PC-3 (cell line): ENCODE measurements around the gene NDUFA3. TPM values are rescaled to one million over a fixed set of nuclear protein-coding genes. Genes with fewer than 3 reads are reported as not detected.
"Not testable (repeated sequence)": the region's sequence is repeated elsewhere in the genome, so short reads cannot be mapped to it uniquely, and the experiment has no call there.

Experiments used
- ATAC-seq: fragments of 200-7000 bp; cut with Tn5 transposase; 2 replicates; pipeline ENCODE4 v1.9.1; 2020; ENCODE audit warnings: mild to moderate bottlenecking, moderate library complexity
- BruUV-seq: library from RNA; stranded (reverse); fragments of 400-500 nt; replicated peaks from 2 replicates; lab custom pipeline; 2021; lab: Mats Ljungman, UMichigan
- CTCF ChIA-PET: fragments of 300-600 bp; sonication (Branson Sonifier 250); formaldehyde crosslinking; loops from one replicate; lab custom pipeline; 2022; ENCODE audit warnings: antibody characterized with exemption; lab: Charles Lee
- POLR2A ChIA-PET: fragments of 300-600 bp; sonication (Branson Sonifier 250); formaldehyde crosslinking; loops from one replicate; lab custom pipeline; 2022; ENCODE audit warnings: antibody characterized with exemption; ENCODE audit not compliant: unreplicated experiment; lab: Charles Lee
- DNase-seq: peaks from one replicate; pipeline ENCODE4 v3.0.0-alpha.2; 2015
- H2AFZ ChIP-seq: fragments of 300-600 bp; sonication (generic); 2 replicates; pipeline ENCODE4 v1.6.0; 2016; ENCODE audit warnings: antibody characterized with exemption, low read length
- H3F3A ChIP-seq: fragments of 300-600 bp; sonication (generic); one replicate; pipeline ENCODE4 v1.6.0; 2017; ENCODE audit warnings: antibody characterized with exemption, low read length, control low read depth, mild to moderate bottlenecking; ENCODE audit not compliant: unreplicated experiment
- H3K27ac ChIP-seq: fragments of 300-600 bp; sonication (generic); 2 replicates; pipeline ENCODE4 v1.5.1; 2016; ENCODE audit warnings: mild to moderate bottlenecking, low read length
- H3K27me3 ChIP-seq: fragments of 300-600 bp; sonication (generic); 2 replicates; pipeline ENCODE4 v1.6.1; 2016; ENCODE audit warnings: low read length, mixed read lengths
- H3K36me3 ChIP-seq: fragments of 300-600 bp; sonication (generic); 2 replicates; pipeline ENCODE4 v1.6.1; 2016; ENCODE audit warnings: low read depth, mixed run types, low read length, mixed read lengths
- H3K4me1 ChIP-seq: fragments of 300-600 bp; sonication (generic); 2 replicates; pipeline ENCODE4 v1.5.1; 2016; ENCODE audit warnings: low read length; ENCODE audit not compliant: insufficient read depth
- H3K4me2 ChIP-seq: fragments of 300-600 bp; sonication (generic); 2 replicates; pipeline ENCODE4 v1.6.0; 2016; ENCODE audit warnings: low read length
- H3K4me3 ChIP-seq: fragments of 300-600 bp; sonication (generic); 2 replicates; pipeline ENCODE4 v1.5.1; 2016; ENCODE audit warnings: mild to moderate bottlenecking, low read length, mixed read lengths
- H3K79me2 ChIP-seq: fragments of 300-600 bp; sonication (generic); 2 replicates; pipeline ENCODE4 v1.6.1; 2017; ENCODE audit warnings: low read length, mixed read lengths
- H3K9ac ChIP-seq: fragments of 300-600 bp; sonication (generic); 2 replicates; pipeline ENCODE4 v1.6.0; 2016; ENCODE audit warnings: mild to moderate bottlenecking, low read length
- H3K9me2 ChIP-seq: fragments of 300-600 bp; sonication (generic); replicated peaks from 2 replicates; pipeline ENCODE4 v1.6.1; 2016; ENCODE audit warnings: mixed run types, low read length, mixed read lengths
- H3K9me3 ChIP-seq: fragments of 300-600 bp; sonication (generic); 2 replicates; pipeline ENCODE4 v1.6.1; 2016; ENCODE audit warnings: low read length, mixed read lengths
- H4K20me1 ChIP-seq: fragments of 300-600 bp; sonication (generic); 2 replicates; pipeline ENCODE4 v1.6.1; 2016; ENCODE audit warnings: low read length, mixed read lengths
- EZH2 ChIP-seq: fragments of 300-600 bp; sonication (generic); IDR thresholded peaks from one replicate; pipeline ENCODE4 v1.6.1; 2017; ENCODE audit warnings: antibody characterized with exemption, mild to moderate bottlenecking, low read length; ENCODE audit not compliant: unreplicated experiment
- EZH2phosphoT487 ChIP-seq: fragments of 300-600 bp; sonication (generic); IDR thresholded peaks from 2 replicates; pipeline ENCODE4 v1.6.1; 2018; ENCODE audit warnings: mild to moderate bottlenecking, antibody characterized with exemption, low read length, borderline replicate concordance
- intact Hi-C: fragments of 100-400 bp; cut with micrococcal nuclease; formaldehyde crosslinking; loops from 2 replicates; pipeline ENCODE4 v1.9.0; 2023
- total RNA-seq: library from RNA; depleted of rRNA; stranded (reverse); fragments of >200 nt; gene quantifications from 2 replicates; pipeline ENCODE4 v1.2.3, GENCODE V29; 2014
- TF ChIP-seq, protein P1 (sequence below): fragments of 300-600 bp; sonication (generic); conservative IDR thresholded peaks from 2 replicates; pipeline ENCODE4 v1.5.1; 2017; ENCODE audit warnings: antibody characterized with exemption, low read depth, mild to moderate bottlenecking, low read length

NDUFA3 gene
- total RNA-seq, 1 experiment from 2014 or later, result 138 TPM

DNA sequence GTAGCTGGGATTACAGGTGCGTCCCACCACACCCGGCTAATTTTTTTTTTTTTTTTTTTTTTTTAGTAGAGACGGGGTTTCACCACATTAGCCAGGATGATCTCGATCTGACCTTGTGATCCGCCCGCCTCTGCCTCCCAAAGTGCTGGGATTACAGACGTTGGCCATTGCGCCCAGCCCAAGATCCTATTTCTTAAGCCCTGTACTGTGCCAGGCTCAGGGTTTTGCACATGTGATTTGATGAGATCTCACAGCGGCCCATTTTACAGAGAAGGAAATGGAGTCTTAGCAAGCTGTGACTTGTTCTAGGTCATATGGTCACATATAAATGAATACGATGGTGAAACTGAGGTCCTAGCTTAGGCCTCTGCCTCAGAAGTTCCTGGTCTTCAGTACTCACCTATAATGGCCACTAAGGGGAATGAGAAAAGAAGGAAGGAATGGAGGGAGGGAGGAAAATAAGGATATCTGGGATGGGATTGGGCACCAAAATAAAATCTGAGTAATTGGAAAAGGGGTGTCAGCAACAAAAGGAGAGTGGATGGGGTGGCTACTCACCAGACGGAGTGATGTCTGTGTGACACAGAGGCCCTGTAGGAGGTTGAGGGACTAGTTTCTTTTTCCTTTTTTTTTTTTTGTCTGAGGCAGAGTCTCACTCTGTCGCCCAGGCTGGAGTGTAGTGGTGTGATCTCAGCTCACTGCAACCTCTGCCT is 3.3 kb upstream of the NDUFA3 start:
- H3K4me1 ChIP-seq, result peaks cover 12% of the 10 kb centered on the region
- no peaks in the 10 kb centered on the region for H3K27me3 ChIP-seq
- BruUV-seq, result no TSS peak
- DNase-seq (no peak), ATAC-seq (no peak)
- H3K9ac ChIP-seq, result no peak overlapping the region
- TF ChIP-seq EZH2phosphoT487 (no peak), EZH2 (no peak)
- TF ChIP-seq, protein P1, sequence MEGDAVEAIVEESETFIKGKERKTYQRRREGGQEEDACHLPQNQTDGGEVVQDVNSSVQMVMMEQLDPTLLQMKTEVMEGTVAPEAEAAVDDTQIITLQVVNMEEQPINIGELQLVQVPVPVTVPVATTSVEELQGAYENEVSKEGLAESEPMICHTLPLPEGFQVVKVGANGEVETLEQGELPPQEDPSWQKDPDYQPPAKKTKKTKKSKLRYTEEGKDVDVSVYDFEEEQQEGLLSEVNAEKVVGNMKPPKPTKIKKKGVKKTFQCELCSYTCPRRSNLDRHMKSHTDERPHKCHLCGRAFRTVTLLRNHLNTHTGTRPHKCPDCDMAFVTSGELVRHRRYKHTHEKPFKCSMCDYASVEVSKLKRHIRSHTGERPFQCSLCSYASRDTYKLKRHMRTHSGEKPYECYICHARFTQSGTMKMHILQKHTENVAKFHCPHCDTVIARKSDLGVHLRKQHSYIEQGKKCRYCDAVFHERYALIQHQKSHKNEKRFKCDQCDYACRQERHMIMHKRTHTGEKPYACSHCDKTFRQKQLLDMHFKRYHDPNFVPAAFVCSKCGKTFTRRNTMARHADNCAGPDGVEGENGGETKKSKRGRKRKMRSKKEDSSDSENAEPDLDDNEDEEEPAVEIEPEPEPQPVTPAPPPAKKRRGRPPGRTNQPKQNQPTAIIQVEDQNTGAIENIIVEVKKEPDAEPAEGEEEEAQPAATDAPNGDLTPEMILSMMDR, result no peak
- H3K36me3 ChIP-seq, result no peaks in the 10 kb centered on the region
- no peak overlapping the region for H3K27ac ChIP-seq
- intact Hi-C loops, result loop anchor here (10.0 kb wide), 2 partner anchors 255 to 295 kb away; no protein-coding TSS in a partner anchor
- H3F3A ChIP-seq, result no peaks in the 10 kb centered on the region
- no peaks in the 10 kb centered on the region for H3K9me2 ChIP-seq
- no peaks in the 10 kb centered on the region for H4K20me1 ChIP-seq
- CTCF ChIA-PET, result no interaction called here
- POLR2A ChIA-PET, result no interaction called here
- no peak overlapping the region for H3K4me3 ChIP-seq
- H3K4me2 ChIP-seq, result no peak overlapping the region
- H3K79me2 ChIP-seq, result peaks cover 17% of the 10 kb centered on the region
- no peak overlapping the region for H2AFZ ChIP-seq
- H3K9me3 ChIP-seq, result no peaks in the 10 kb centered on the region

DNA sequence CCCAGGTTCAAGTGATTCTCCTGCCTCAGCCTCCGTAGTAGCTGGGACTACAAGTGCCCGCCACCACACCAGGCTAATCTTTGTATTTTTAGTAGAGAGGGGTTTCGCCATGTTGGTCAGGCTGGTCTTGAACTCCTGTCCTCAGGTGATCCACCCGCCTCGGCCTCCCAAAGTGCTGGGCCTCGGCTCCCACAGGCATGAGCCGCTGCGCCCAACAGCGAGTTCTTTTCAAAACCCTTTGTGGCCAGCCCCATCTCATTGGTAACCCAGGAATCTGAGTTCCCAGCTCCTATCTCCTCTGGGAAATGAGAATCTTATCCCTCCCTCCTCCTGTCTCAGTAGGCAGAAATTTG is 2.8 kb upstream of the NDUFA3 start:
- POLR2A ChIA-PET, result not testable (repeated sequence)

DNA sequence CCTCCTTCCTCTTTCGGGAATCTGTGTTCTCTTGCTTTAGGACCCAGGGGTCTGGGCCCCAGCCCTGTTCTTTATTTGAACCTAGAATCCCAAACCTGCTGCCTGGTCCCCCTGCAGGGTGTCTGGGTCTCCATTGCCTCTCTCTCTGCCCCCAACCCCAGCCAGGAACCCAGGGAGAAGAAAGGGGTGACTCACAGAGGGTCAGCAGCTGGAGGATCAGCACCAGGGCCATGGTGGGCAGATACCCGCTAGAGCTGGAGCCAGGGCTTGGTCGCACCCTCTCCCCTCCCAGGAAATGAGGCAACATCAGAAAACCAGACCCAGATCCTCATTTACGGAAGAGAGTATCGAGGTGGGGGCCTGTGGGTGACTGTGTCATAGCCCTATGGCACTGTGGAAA is 2.1 kb upstream of the NDUFA3 start, which contains the start of gene OSCAR:
Gene OSCAR, minus strand, starts transcription at position 243 of the 400 bp plus-strand sequence. Its CDS starts 11 bp downstream, at position 232.
- no peaks in the 10 kb centered on the region for H3K27me3 ChIP-seq
- peaks cover under 1% of the 10 kb centered on the region; the same call in 1 of the 2 replicates for H3K36me3 ChIP-seq
- ATAC-seq, result no peak
- DNase-seq, result no peak
- H3K27ac ChIP-seq, result no peak within 1 kb of the TSS
- H3K9ac ChIP-seq, result no peak within 1 kb of the TSS
- no peak within 1 kb of the TSS for H3K4me3 ChIP-seq
- peaks cover 28% of the 10 kb centered on the region for H3K79me2 ChIP-seq
- H4K20me1 ChIP-seq, result no peaks in the 10 kb centered on the region
- no peaks in the 10 kb centered on the region for H3F3A ChIP-seq
- H3K4me2 ChIP-seq, result no peak within 1 kb of the TSS
- ChIA-PET POLR2A (no interaction called here), CTCF (no interaction called here)
- H3K4me1 ChIP-seq, result peaks cover 10% of the 10 kb centered on the region
- H2AFZ ChIP-seq, result no peak within 1 kb of the TSS
- H3K9me2 ChIP-seq, result no peaks in the 10 kb centered on the region
- no peak for TF ChIP-seq EZH2phosphoT487
- no peak for TF ChIP-seq EZH2
- TF ChIP-seq, protein P1, result no peak
- BruUV-seq, result no TSS peak
- intact Hi-C loops, result no loop called here
- H3K9me3 ChIP-seq, result no peaks in the 10 kb centered on the region

More for the DNA sequence above, 2.8 kb upstream of the NDUFA3 start:
- H3K27ac ChIP-seq, H2AFZ ChIP-seq, ATAC-seq, CTCF ChIA-PET, H3K36me3 ChIP-seq, H4K20me1 ChIP-seq, H3K27me3 ChIP-seq, H3K9ac ChIP-seq, H3K4me3 ChIP-seq, H3K4me2 ChIP-seq, BruUV-seq, H3K9me3 ChIP-seq, H3K9me2 ChIP-seq, DNase-seq, H3F3A ChIP-seq: not testable (repeated sequence)
- H3K4me1 ChIP-seq, result peaks cover 12% of the 10 kb centered on the region
- peaks cover 22% of the 10 kb centered on the region for H3K79me2 ChIP-seq
- intact Hi-C loops, result loop anchor here (10.0 kb wide), 2 partner anchors 255 to 295 kb away; no protein-coding TSS in a partner anchor
